K562 (cell line): Measurements from ENCODE around the gene KIAA0930. TPM values are rescaled to one million over a fixed set of nuclear protein-coding genes. Genes with fewer than 3 reads are reported as not detected.

Source experiments
- ATAC-seq: fragments of 200-7000 bp; cut with Tn5 transposase; 3 replicates; pipeline ENCODE4 v1.9.1; 2020; ENCODE audit warnings: moderate library complexity
- BruUV-seq: library from RNA; stranded (reverse); fragments of 400-500 nt; replicated peaks from 2 replicates; lab custom pipeline; 2021; lab: Mats Ljungman, UMichigan
- CTCF ChIA-PET: fragments of 300-600 bp; formaldehyde crosslinking; extraction: SDS; loops from one replicate; lab custom pipeline; 2021; ENCODE audit warnings: low intra/inter-chr PET ratio; lab: Yijun Ruan, JAX
- POLR2A ChIA-PET: fragments of 300-600, 350-650 bp; sonication (Branson Sonifier 250); formaldehyde crosslinking; extraction: SDS; loops from one replicate; lab custom pipeline; 2021; ENCODE audit warnings: antibody characterized with exemption, inconsistent platforms; lab: Yijun Ruan, JAX
- DNase-seq, 4 experiments: peaks; one replicate each; pipeline versions ENCODE4 v3.0.0 to v3.0.0-alpha.2; 2011 to 2018; ENCODE audit warnings: low spot score in 3 of 4, mixed read lengths in 3 of 4; ENCODE audit errors: extremely low read depth in 1 of 4
- FAIRE-seq: peaks from 2 replicates; lab custom pipeline; 2011; peaks lifted over from hg19 to GRCh38; lab: Jason Lieb, UNC
- H2AFZ ChIP-seq: 2 replicates; pipeline ENCODE4 v1.6.0; 2011; ENCODE audit warnings: low read depth, low read length, control low read depth, inconsistent platforms
- H3K27ac ChIP-seq: fragments of 200-600 bp; 3 replicates; pipeline ENCODE4 v1.8.0; 2011; ENCODE audit warnings: low read depth, mild to moderate bottlenecking, control low read depth, inconsistent platforms, low read length, moderate library complexity, mixed read lengths; ENCODE audit errors: extremely low read depth
- H3K27me3 ChIP-seq, 2 experiments: fragments of 300-600 bp in 1 of 2; 2 replicates in 1 of 2; 3 replicates in 1 of 2; pipeline versions ENCODE4 v1.6.0 to v1.8.0; 2011; ENCODE audit warnings: inconsistent platforms in 2 of 2, low read length in 2 of 2, mild to moderate bottlenecking in 1 of 2, mixed read lengths in 1 of 2, moderate library complexity in 1 of 2; ENCODE audit not compliant: control insufficient read depth in 2 of 2, insufficient read depth in 2 of 2
- H3K36me3 ChIP-seq: fragments of 300-600 bp; 3 replicates; pipeline ENCODE4 v1.8.0; 2011; ENCODE audit warnings: mild to moderate bottlenecking, low read length, inconsistent platforms; ENCODE audit not compliant: control insufficient read depth, insufficient read depth
- H3K4me1 ChIP-seq, 2 experiments: fragments of 200-600 bp in 1 of 2; replicated peaks in 1 of 2; 2 replicates in 1 of 2; 3 replicates in 1 of 2; pipeline versions ENCODE4 v1.5.1 to v1.8.0; 2011; ENCODE audit warnings: inconsistent platforms in 2 of 2, low read length in 2 of 2, mild to moderate bottlenecking in 1 of 2, mixed read lengths in 1 of 2, moderate library complexity in 1 of 2; ENCODE audit not compliant: control insufficient read depth in 2 of 2, insufficient read depth in 2 of 2
- H3K4me2 ChIP-seq: 2 replicates; pipeline ENCODE4 v1.6.1; 2011; ENCODE audit warnings: low read length, control low read depth, inconsistent platforms, mixed read lengths; ENCODE audit not compliant: insufficient read depth
- H3K4me3 ChIP-seq: fragments of 200-600 bp; sonication (generic), shearing (Covaris generic); 2 replicates; pipeline ENCODE4 v1.5.1; 2016; ENCODE audit warnings: control low read depth, inconsistent platforms
- H3K79me2 ChIP-seq: fragments of 200-600 bp; 3 replicates; pipeline ENCODE4 v1.8.0; 2011; ENCODE audit warnings: low read length, inconsistent platforms; ENCODE audit not compliant: control insufficient read depth, insufficient read depth
- H3K9ac ChIP-seq, 2 experiments: 2 replicates each; pipeline versions ENCODE4 v1.6.0 to v1.6.1; 2011; ENCODE audit warnings: low read depth in 2 of 2, low read length in 2 of 2, control low read depth in 1 of 2, inconsistent platforms in 1 of 2, mild to moderate bottlenecking in 1 of 2, mixed read lengths in 1 of 2; ENCODE audit not compliant: insufficient read depth in 1 of 2
- H3K9me1 ChIP-seq: one replicate; pipeline ENCODE4 v1.6.0; 2011; ENCODE audit warnings: inconsistent platforms, mild to moderate bottlenecking, low read length, moderate library complexity; ENCODE audit not compliant: control insufficient read depth, insufficient read depth
- H3K9me3 ChIP-seq: replicated peaks from 2 replicates; pipeline ENCODE4 v1.5.1; 2011; ENCODE audit warnings: low read depth, low read length, inconsistent platforms; ENCODE audit not compliant: control insufficient read depth, insufficient read depth
- H4K20me1 ChIP-seq: replicated peaks from 2 replicates; pipeline ENCODE4 v1.6.1; 2011; ENCODE audit warnings: low read length, inconsistent platforms, mixed read lengths; ENCODE audit not compliant: control insufficient read depth, insufficient read depth
- CCNT2 ChIP-seq: IDR thresholded peaks from 2 replicates; pipeline ENCODE4 v1.6.1; 2011; ENCODE audit warnings: borderline replicate concordance, low read depth, mild to moderate bottlenecking, moderate library complexity, mixed read lengths, low read length; ENCODE audit not compliant: insufficient read length; ENCODE audit errors: extremely low read depth
- CEBPG ChIP-seq, 3 experiments: fragments of 200-800 bp in 1 of 3; sonication (Bioruptor generic) in 1 of 3; sonication (generic) in 1 of 3; formaldehyde crosslinking in 1 of 3; IDR thresholded peaks in 2 of 3; conservative IDR thresholded peaks in 1 of 3; 2 replicates each; pipeline versions ENCODE4 v1.6.1 to v1.8.0; 2016 to 2022; ENCODE audit warnings: missing compliant biosample characterization in 2 of 3, missing genetic modification characterization in 2 of 3, mild to moderate bottlenecking in 1 of 3, missing genetic modification reagents in 1 of 3
- ELF4 ChIP-seq: fragments of 450-650 bp; formaldehyde crosslinking; IDR thresholded peaks from 2 replicates; pipeline ENCODE4 v1.4.0; 2022; ENCODE audit warnings: missing genetic modification characterization
- ESRRB ChIP-seq: fragments of 250-450 bp; sonication (Bioruptor Pico); IDR thresholded peaks from 2 replicates; pipeline ENCODE4 v1.5.0; 2020; ENCODE audit warnings: mild to moderate bottlenecking, moderate library complexity, borderline replicate concordance
- HNRNPH1 ChIP-seq: fragments of 200-400 bp; formaldehyde crosslinking; optimal IDR thresholded peaks from 2 replicates; pipeline ENCODE3; 2017; ENCODE audit warnings: low read depth, mild to moderate bottlenecking, low read length, moderate library complexity
- HNRNPK ChIP-seq: fragments of 200-400 bp; formaldehyde crosslinking; IDR thresholded peaks from one replicate; pipeline ENCODE4 v1.6.1; 2018; ENCODE audit warnings: mild to moderate bottlenecking, low read depth, low read length; ENCODE audit not compliant: poor library complexity, severe bottlenecking
- NFIC ChIP-seq: fragments of 450-650 bp; IDR thresholded peaks from 2 replicates; pipeline ENCODE4 v1.6.1; 2017; ENCODE audit warnings: mild to moderate bottlenecking, inconsistent platforms
- SMARCB1 ChIP-seq: IDR thresholded peaks from 2 replicates; pipeline ENCODE4 v1.6.1; 2011; ENCODE audit warnings: improper control_type of control experiment, low read depth; ENCODE audit not compliant: insufficient read length
- TCF7 ChIP-seq: sonication (generic); IDR thresholded peaks from 2 replicates; pipeline ENCODE4 v1.6.1; 2016; ENCODE audit warnings: antibody characterized with exemption, borderline replicate concordance
- THAP7 ChIP-seq: fragments of 250-450 bp; sonication (Bioruptor Pico); IDR thresholded peaks from 2 replicates; pipeline ENCODE4 v1.5.0; 2021
- ZSCAN29 ChIP-seq: fragments of 450-650 bp; IDR thresholded peaks from 2 replicates; pipeline ENCODE4 v1.6.1; 2017
- WGBS: fragments of 100-300 bp; shearing (Covaris generic); methylation state at CpG from one replicate; pipeline ENCODE4 v1.1.6; 2016; ENCODE audit warnings: low coverage, mixed read lengths; ENCODE audit not compliant: insufficient coverage; ENCODE audit errors: missing lambda C conversion rate; 5-methylcytosine and 5-hydroxymethylcytosine counted together
- in situ Hi-C: fragments of 300-500 bp; cut with MboI; formaldehyde crosslinking; loops from 4 replicates; pipeline ENCODE4 v1.15.0; 2018; ENCODE audit warnings: inconsistent platforms, mixed read lengths
- intact Hi-C: fragments of 100-400 bp; cut with micrococcal nuclease; formaldehyde crosslinking; loops from 2 replicates; pipeline ENCODE4 v1.14.2; 2022
- polyA plus RNA-seq, 8 experiments: library from polyadenylated mRNA; depleted of rRNA in 4 of 8; stranded (reverse) in 5 of 8; unstranded in 3 of 8; fragments of >200 nt; fragmentation: Nextera tagmentation in 2 of 8; fragmentation: Illumina TruSeq in 1 of 8; extraction: Ambion mirVana in 2 of 8; extraction: Trizol in 1 of 8; gene quantifications; 2 replicates each; pipeline versions ENCODE4 v1.2.1 to v1.2.3, GENCODE V29; 2011 to 2014; ENCODE audit warnings: inconsistent platforms in 1 of 8, missing spikeins in 1 of 8
- total RNA-seq, 7 experiments: library from RNA; depleted of rRNA in 6 of 7; stranded (reverse); fragments of >200 nt in 6 of 7; fragmentation: Illumina TruSeq in 2 of 7; extraction: Trizol in 2 of 7; gene quantifications; 2 replicates each; pipeline versions ENCODE4 v1.2.1 to v1.2.3, GENCODE V29; 2011 to 2021; ENCODE audit warnings: low replicate concordance in 1 of 7
- TF ChIP-seq, protein P1 (sequence below): fragments of 450-650 bp; formaldehyde crosslinking; conservative IDR thresholded peaks from 2 replicates; pipeline ENCODE4 v1.4.0; 2022; ENCODE audit warnings: mild to moderate bottlenecking, missing genetic modification characterization
- TF ChIP-seq, protein P2 (sequence below): sonication (generic); IDR thresholded peaks from 2 replicates; pipeline ENCODE4 v1.6.1; 2016
- TF ChIP-seq, protein P3 (sequence below), 2 experiments: IDR thresholded peaks; 2 replicates each; pipeline ENCODE4 v1.6.1; 2012; ENCODE audit warnings: improper control_type of control experiment in 2 of 2, low read depth in 2 of 2, low read length in 2 of 2, borderline replicate concordance in 1 of 2

The KIAA0930 gene
- total and polyA plus RNA-seq, 9 of the 15 experiments (the other 6 are each of a cell fraction or from before 2014, with no cell fraction given), result 0.24 to 12.1 (median 6.4) TPM

DNA sequence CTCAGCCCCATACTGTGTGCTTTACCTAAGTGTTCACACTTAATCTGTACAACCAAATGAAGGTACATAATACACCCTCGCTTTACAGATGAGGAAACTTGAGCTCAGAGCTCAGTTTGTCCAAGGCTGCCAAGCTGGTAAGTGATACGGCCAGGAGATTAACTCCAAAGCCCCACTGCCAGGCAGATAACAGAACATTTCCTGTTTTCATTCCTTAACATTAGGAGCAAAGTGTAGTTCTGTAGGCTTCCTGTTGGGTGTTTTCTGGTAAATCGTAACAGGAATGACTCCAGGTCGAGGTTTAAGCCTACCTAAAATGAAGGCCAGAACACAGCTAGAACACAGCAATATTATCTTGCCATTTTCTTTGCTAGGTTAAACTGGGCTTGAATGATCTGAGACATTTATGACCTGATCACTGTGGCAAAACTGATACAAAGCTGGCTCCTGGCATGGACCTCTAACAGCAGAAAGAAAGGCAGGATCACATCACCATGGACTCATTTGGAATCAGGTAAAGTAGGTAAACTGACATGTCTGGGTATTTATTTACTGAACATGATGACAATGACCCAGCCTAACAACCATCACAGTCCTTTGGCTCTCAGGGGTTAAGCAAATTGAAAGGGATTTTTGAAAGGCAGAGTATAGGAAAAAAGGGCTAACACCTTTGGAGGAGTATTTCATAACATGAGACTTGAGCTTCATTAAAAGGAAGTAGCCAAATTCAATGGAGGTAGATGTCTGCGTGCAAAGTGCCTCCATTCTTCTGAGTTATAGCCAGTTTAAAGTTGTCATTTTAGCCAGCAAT, 80.8 kb downstream of the KIAA0930 start:
- Histone ChIP-seq H3K9me3 (no peaks in the 10 kb centered on the region), H3K79me2 (peaks cover 54% of the 10 kb centered on the region), H3K4me3 (no peak overlapping the region), H3K4me2 (peak overlapping the region; percentile 43), H2AFZ (no peak overlapping the region), H3K9ac (no peak overlapping the region), H3K9me1 (no peaks in the 10 kb centered on the region), H3K4me1 (peaks cover 5 to 15% of the 10 kb centered on the region in 2 experiments; a peak in 4 of 5 replicates), H4K20me1 (0 out of 2 replicates have a peak, but pooled peaks cover 4% of the 10 kb centered on the region), H3K27me3 (no peaks in the 10 kb centered on the region), H3K27ac (0 out of 3 replicates have a peak overlapping the region, but pooled peaks have one; percentile 10), H3K36me3 (peaks cover 13% of the 10 kb centered on the region; the same call in 1 of the 3 replicates)
- DNase-seq, result peak in 1 of 4 experiments; percentile 17
- no TSS peak for BruUV-seq
- POLR2A ChIA-PET, result interaction anchor here (0.7 to 1.9 kb wide), 2 partner anchors 8 to 10 kb away, joined by 3 to 6 read pairs; no protein-coding TSS in a partner anchor
- in situ Hi-C loops, result loop anchor here (10.0 kb wide), 1 partner anchor 55 kb away; no protein-coding TSS in a partner anchor
- no peak for ATAC-seq
- CTCF ChIA-PET, result no interaction called here
- 22% methylated on average over 5 of the region's 5 CpGs for WGBS
- intact Hi-C loops, result no loop called here
- FAIRE-seq, result peak; percentile 80
- TF ChIP-seq ELF4 (CRISPR knock-in tag) (no peak), TCF7 (no peak), NFIC (no peak), HNRNPH1 (no peak), CEBPG (CRISPR knock-in tag; IDR thresholded peaks at IDR 0.05) (no peak), CEBPG (tag; conservative IDR thresholded peaks at IDR 0.05 in 1 of 2, IDR thresholded peaks at IDR 0.05 in 1 of 2) (no peak), ZSCAN29 (no peak), CCNT2 (no peak), THAP7 (CRISPR knock-in tag) (no peak), HNRNPK (no peak), SMARCB1 (no peak), ESRRB (CRISPR knock-in tag) (no peak)
- TF ChIP-seq, protein P1, sequence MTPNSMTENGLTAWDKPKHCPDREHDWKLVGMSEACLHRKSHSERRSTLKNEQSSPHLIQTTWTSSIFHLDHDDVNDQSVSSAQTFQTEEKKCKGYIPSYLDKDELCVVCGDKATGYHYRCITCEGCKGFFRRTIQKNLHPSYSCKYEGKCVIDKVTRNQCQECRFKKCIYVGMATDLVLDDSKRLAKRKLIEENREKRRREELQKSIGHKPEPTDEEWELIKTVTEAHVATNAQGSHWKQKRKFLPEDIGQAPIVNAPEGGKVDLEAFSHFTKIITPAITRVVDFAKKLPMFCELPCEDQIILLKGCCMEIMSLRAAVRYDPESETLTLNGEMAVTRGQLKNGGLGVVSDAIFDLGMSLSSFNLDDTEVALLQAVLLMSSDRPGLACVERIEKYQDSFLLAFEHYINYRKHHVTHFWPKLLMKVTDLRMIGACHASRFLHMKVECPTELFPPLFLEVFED (CRISPR knock-in tag), result no peak
- TF ChIP-seq, protein P2, sequence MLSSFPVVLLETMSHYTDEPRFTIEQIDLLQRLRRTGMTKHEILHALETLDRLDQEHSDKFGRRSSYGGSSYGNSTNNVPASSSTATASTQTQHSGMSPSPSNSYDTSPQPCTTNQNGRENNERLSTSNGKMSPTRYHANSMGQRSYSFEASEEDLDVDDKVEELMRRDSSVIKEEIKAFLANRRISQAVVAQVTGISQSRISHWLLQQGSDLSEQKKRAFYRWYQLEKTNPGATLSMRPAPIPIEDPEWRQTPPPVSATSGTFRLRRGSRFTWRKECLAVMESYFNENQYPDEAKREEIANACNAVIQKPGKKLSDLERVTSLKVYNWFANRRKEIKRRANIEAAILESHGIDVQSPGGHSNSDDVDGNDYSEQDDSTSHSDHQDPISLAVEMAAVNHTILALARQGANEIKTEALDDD, result peak; percentile 43
- TF ChIP-seq, protein P3, sequence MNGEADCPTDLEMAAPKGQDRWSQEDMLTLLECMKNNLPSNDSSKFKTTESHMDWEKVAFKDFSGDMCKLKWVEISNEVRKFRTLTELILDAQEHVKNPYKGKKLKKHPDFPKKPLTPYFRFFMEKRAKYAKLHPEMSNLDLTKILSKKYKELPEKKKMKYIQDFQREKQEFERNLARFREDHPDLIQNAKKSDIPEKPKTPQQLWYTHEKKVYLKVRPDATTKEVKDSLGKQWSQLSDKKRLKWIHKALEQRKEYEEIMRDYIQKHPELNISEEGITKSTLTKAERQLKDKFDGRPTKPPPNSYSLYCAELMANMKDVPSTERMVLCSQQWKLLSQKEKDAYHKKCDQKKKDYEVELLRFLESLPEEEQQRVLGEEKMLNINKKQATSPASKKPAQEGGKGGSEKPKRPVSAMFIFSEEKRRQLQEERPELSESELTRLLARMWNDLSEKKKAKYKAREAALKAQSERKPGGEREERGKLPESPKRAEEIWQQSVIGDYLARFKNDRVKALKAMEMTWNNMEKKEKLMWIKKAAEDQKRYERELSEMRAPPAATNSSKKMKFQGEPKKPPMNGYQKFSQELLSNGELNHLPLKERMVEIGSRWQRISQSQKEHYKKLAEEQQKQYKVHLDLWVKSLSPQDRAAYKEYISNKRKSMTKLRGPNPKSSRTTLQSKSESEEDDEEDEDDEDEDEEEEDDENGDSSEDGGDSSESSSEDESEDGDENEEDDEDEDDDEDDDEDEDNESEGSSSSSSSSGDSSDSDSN (IDR thresholded peaks at IDR 0.05; ENCODE audit: borderline replicate concordance in 1 of 2, low read depth in 2 of 2, low read length in 2 of 2), result no peak
